ENCODE results near the gene C20orf173. TPM values are rescaled to one million over a fixed set of nuclear protein-coding genes. Genes with fewer than 3 reads are reported as not detected.
A peak's percentile ranks its signal among the peaks of the same experiment; 100 is the strongest.

The C20orf173 gene
- total RNA-seq, 1 experiment from 2014 or later = not detected

GRCh38 chr20:35571555-35571954 lies 42.1 kb upstream of the C20orf173 start:
- H3K27me3 ChIP-seq (ENCODE audit: insufficient read depth, low read depth) = no peaks in the 10 kb centered on the region
- CTCF ChIA-PET = no interaction called here
- no peaks in the 10 kb centered on the region for H3K9me2 ChIP-seq (ENCODE audit: insufficient read depth)
- DNase-seq = no peak
- H3K4me3 ChIP-seq = no peak overlapping the region
- peaks cover 27% of the 10 kb centered on the region for H3K36me3 ChIP-seq (ENCODE audit: low read depth)
- no peak overlapping the region for H2AFZ ChIP-seq
- no peak for TF ChIP-seq EZH2 (IDR thresholded peaks at IDR 0.05; ENCODE audit: low read depth)
- TF ChIP-seq, protein P1, sequence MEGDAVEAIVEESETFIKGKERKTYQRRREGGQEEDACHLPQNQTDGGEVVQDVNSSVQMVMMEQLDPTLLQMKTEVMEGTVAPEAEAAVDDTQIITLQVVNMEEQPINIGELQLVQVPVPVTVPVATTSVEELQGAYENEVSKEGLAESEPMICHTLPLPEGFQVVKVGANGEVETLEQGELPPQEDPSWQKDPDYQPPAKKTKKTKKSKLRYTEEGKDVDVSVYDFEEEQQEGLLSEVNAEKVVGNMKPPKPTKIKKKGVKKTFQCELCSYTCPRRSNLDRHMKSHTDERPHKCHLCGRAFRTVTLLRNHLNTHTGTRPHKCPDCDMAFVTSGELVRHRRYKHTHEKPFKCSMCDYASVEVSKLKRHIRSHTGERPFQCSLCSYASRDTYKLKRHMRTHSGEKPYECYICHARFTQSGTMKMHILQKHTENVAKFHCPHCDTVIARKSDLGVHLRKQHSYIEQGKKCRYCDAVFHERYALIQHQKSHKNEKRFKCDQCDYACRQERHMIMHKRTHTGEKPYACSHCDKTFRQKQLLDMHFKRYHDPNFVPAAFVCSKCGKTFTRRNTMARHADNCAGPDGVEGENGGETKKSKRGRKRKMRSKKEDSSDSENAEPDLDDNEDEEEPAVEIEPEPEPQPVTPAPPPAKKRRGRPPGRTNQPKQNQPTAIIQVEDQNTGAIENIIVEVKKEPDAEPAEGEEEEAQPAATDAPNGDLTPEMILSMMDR (conservative IDR thresholded peaks at IDR 0.05) = no peak
- no peaks in the 10 kb centered on the region for H3K79me2 ChIP-seq (ENCODE audit: low read depth)
- no peak overlapping the region for H3K4me2 ChIP-seq
- POLR2A ChIA-PET (ENCODE audit: unreplicated experiment) = interaction anchor here (0.7 to 1.2 kb wide), 3 partner anchors 9 to 47 kb away, joined by 4 to 11 read pairs (median 4); no protein-coding TSS in a partner anchor
- H3F3A ChIP-seq (ENCODE audit: insufficient read depth, low read depth) = peaks cover 29% of the 10 kb centered on the region
- peaks cover 22% of the 10 kb centered on the region for H3K4me1 ChIP-seq (replicated peaks; ENCODE audit: insufficient read depth)
- no peak overlapping the region for H3K27ac ChIP-seq
- H4K20me1 ChIP-seq (ENCODE audit: insufficient read depth) = no peaks in the 10 kb centered on the region
- intact Hi-C loops (cut with micrococcal nuclease; ENCODE audit: unreplicated experiment) = no loop called here
- BruUV-seq (replicated peaks) = no TSS peak
- H3K9me3 ChIP-seq (ENCODE audit: insufficient read depth, low read depth) = no peaks in the 10 kb centered on the region

GRCh38 chr20:35568645-35569044 lies 39.2 kb upstream of the C20orf173 start:
- no peaks in the 10 kb centered on the region for H3K9me3 ChIP-seq (ENCODE audit: insufficient read depth, low read depth)
- no peaks in the 10 kb centered on the region for H3K4me1 ChIP-seq (replicated peaks; ENCODE audit: insufficient read depth)
- CTCF ChIA-PET = interaction anchor here (1.0 kb wide), 1 partner anchor 51 kb away, joined by 3 read pairs; no protein-coding TSS in a partner anchor
- intact Hi-C loops (cut with micrococcal nuclease; ENCODE audit: unreplicated experiment) = loop anchor here (2.0 to 5.0 kb wide), 2 partner anchors 48 to 94 kb away; partner anchors contain the start of genes CPNE1 and RBM12
- no peak overlapping the region for H3K4me3 ChIP-seq
- peaks cover 21% of the 10 kb centered on the region for H3K36me3 ChIP-seq (ENCODE audit: low read depth)
- no peak overlapping the region for H2AFZ ChIP-seq
- H4K20me1 ChIP-seq (ENCODE audit: insufficient read depth) = no peaks in the 10 kb centered on the region
- BruUV-seq (replicated peaks) = no TSS peak
- no peaks in the 10 kb centered on the region for H3K27me3 ChIP-seq (ENCODE audit: insufficient read depth, low read depth)
- H3K4me2 ChIP-seq = no peak overlapping the region
- POLR2A ChIA-PET (ENCODE audit: unreplicated experiment) = interaction anchor here (0.7 kb wide), 1 partner anchor 48 kb away, joined by 4 read pairs; no protein-coding TSS in a partner anchor
- DNase-seq = peak; percentile 26 to 55
- no peak overlapping the region for H3K27ac ChIP-seq
- no peaks in the 10 kb centered on the region for H3K9me2 ChIP-seq (ENCODE audit: insufficient read depth)
- no peaks in the 10 kb centered on the region for H3K79me2 ChIP-seq (ENCODE audit: low read depth)
- no peak for TF ChIP-seq EZH2 (IDR thresholded peaks at IDR 0.05; ENCODE audit: low read depth)
- TF ChIP-seq, protein P1 (conservative IDR thresholded peaks at IDR 0.05) = peak; percentile 56
- peaks cover 20% of the 10 kb centered on the region for H3F3A ChIP-seq (ENCODE audit: insufficient read depth, low read depth)

GRCh38 chr20:35564905-35565304 lies 35.5 kb upstream of the C20orf173 start:
- Histone ChIP-seq H3K27ac (no peak overlapping the region), H3K36me3 (ENCODE audit: low read depth) (peaks cover 10% of the 10 kb centered on the region), H3K4me2 (no peak overlapping the region), H3K79me2 (ENCODE audit: low read depth) (no peaks in the 10 kb centered on the region), H3K4me1 (replicated peaks; ENCODE audit: insufficient read depth) (peaks cover 22% of the 10 kb centered on the region), H3K4me3 (no peak overlapping the region), H3K27me3 (ENCODE audit: insufficient read depth, low read depth) (no peaks in the 10 kb centered on the region), H4K20me1 (ENCODE audit: insufficient read depth) (no peaks in the 10 kb centered on the region), H2AFZ (no peak overlapping the region), H3F3A (ENCODE audit: insufficient read depth, low read depth) (peaks cover 38% of the 10 kb centered on the region), H3K9me2 (ENCODE audit: insufficient read depth) (no peaks in the 10 kb centered on the region), H3K9me3 (ENCODE audit: insufficient read depth, low read depth) (no peaks in the 10 kb centered on the region)
- ChIA-PET CTCF (no interaction called here), POLR2A (ENCODE audit: unreplicated experiment) (interaction anchor here (0.7 kb wide), 1 partner anchor 9 kb away, joined by 14 read pairs; no protein-coding TSS in a partner anchor)
- no TSS peak for BruUV-seq (replicated peaks)
- no peak for DNase-seq
- intact Hi-C loops (cut with micrococcal nuclease; ENCODE audit: unreplicated experiment) = loop anchor here (5.0 kb wide), 1 partner anchor 97 kb away; the partner anchor contains the start of genes CPNE1 and RBM12
- TF ChIP-seq, protein P1 (conservative IDR thresholded peaks at IDR 0.05) = no peak
- TF ChIP-seq EZH2 (IDR thresholded peaks at IDR 0.05; ENCODE audit: low read depth) = no peak
